Caco-2 (cell line): ENCODE measurements around the gene NANOS3. TPM values are rescaled to one million over a fixed set of nuclear protein-coding genes. Genes with fewer than 3 reads are reported as not detected.

Source experiments
- BruUV-seq: library from RNA; stranded (reverse); fragments of 400-500 nt; replicated peaks from 2 replicates; lab custom pipeline; 2021; lab: Mats Ljungman, UMichigan
- CTCF ChIA-PET: fragments of 300-600 bp; sonication (Branson Sonifier 250); formaldehyde crosslinking; loops from one replicate; lab custom pipeline; 2022; ENCODE audit warnings: antibody characterized with exemption; lab: Charles Lee
- POLR2A ChIA-PET: fragments of 300-600 bp; sonication (Branson Sonifier 250); formaldehyde crosslinking; loops from one replicate; lab custom pipeline; 2022; ENCODE audit warnings: antibody characterized with exemption; lab: Charles Lee
- DNase-seq, 2 experiments: peaks; one replicate each; pipeline versions ENCODE4 v3.0.0 to v3.0.0-alpha.2; 2020 to 2022
- H3K27me3 ChIP-seq: replicated peaks from 2 replicates; pipeline ENCODE4 v1.6.0; 2011; ENCODE audit warnings: low read length; ENCODE audit not compliant: control insufficient read depth, insufficient read depth
- H3K36me3 ChIP-seq: 2 replicates; pipeline ENCODE4 v1.5.1; 2011; ENCODE audit warnings: low read length; ENCODE audit not compliant: control insufficient read depth, insufficient read depth
- H3K4me1 ChIP-seq: fragments of 250-450 bp; sonication (Bioruptor Pico); 2 replicates; pipeline ENCODE4 v1.5.1; 2020; ENCODE audit warnings: mild to moderate bottlenecking
- H3K4me3 ChIP-seq: 2 replicates; pipeline ENCODE4 v1.5.1; 2011; ENCODE audit warnings: low read depth, mild to moderate bottlenecking, control low read depth, low read length
- H3K9me3 ChIP-seq: fragments of 250-450 bp; sonication (Bioruptor Pico); 2 replicates; pipeline ENCODE4 v1.5.1; 2020; ENCODE audit warnings: mild to moderate bottlenecking, moderate library complexity
- H3K27ac Mint-ChIP-seq: one replicate; pipeline ENCODE4 v1.8.0; 2022; ENCODE audit warnings: mixed read lengths; ENCODE audit not compliant: unreplicated experiment
- H3K27me3 Mint-ChIP-seq: one replicate; pipeline ENCODE4 v1.8.0; 2022; ENCODE audit warnings: mixed read lengths; ENCODE audit not compliant: insufficient read depth, unreplicated experiment
- H3K36me3 Mint-ChIP-seq: one replicate; pipeline ENCODE4 v1.8.0; 2022; ENCODE audit warnings: mild to moderate bottlenecking, mixed read lengths; ENCODE audit not compliant: insufficient read depth, unreplicated experiment
- H3K4me1 Mint-ChIP-seq: one replicate; pipeline ENCODE4 v1.8.0; 2022; ENCODE audit warnings: low read depth, mixed read lengths; ENCODE audit not compliant: unreplicated experiment
- H3K4me3 Mint-ChIP-seq: one replicate; pipeline ENCODE4 v1.8.0; 2022; ENCODE audit warnings: mild to moderate bottlenecking, moderate library complexity, mixed read lengths; ENCODE audit not compliant: unreplicated experiment
- H3K9me3 Mint-ChIP-seq: one replicate; pipeline ENCODE4 v1.8.0; 2022; ENCODE audit warnings: mixed read lengths; ENCODE audit not compliant: unreplicated experiment
- CTCF ChIP-seq, 2 experiments: fragments of 200-600 bp in 1 of 2; IDR thresholded peaks; 1 replicate in 1 of 2; 2 replicates in 1 of 2; pipeline versions ENCODE4 v1.5.1 to v1.8.0; 2011 to 2022; ENCODE audit warnings: antibody characterized with exemption in 1 of 2, control low read depth in 1 of 2, inconsistent platforms in 1 of 2, low read depth in 1 of 2, low read length in 1 of 2, mild to moderate bottlenecking in 1 of 2, moderate library complexity in 1 of 2; ENCODE audit not compliant: insufficient read depth in 1 of 2, severe bottlenecking in 1 of 2, unreplicated experiment in 1 of 2
- intact Hi-C: fragments of 100-400 bp; cut with micrococcal nuclease; formaldehyde crosslinking; loops from one replicate; pipeline ENCODE4 v1.10.0; 2022; ENCODE audit not compliant: unreplicated experiment
- total RNA-seq: library from RNA; stranded (reverse); gene quantifications from 2 replicates; pipeline ENCODE4 v1.2.3, GENCODE V29; 2022

The NANOS3 gene
- total RNA-seq, 1 experiment from 2014 or later = not detected

- no peaks in the 10 kb centered on the region for H3K9me3 ChIP-seq
- CTCF ChIA-PET = no interaction called here
- H3K4me3 ChIP-seq = no peak overlapping the region
- H3K27me3 ChIP-seq = no peaks in the 10 kb centered on the region
- TF ChIP-seq CTCF (IDR thresholded peaks at IDR 0.05; ENCODE audit: insufficient read depth in 1 of 2, low read depth in 1 of 2, low read length in 1 of 2, severe bottlenecking in 1 of 2, unreplicated experiment in 1 of 2) = no peak
- H3K27ac Mint-ChIP-seq = no peak overlapping the region
- POLR2A ChIA-PET = interaction anchor here (0.5 to 0.6 kb wide), 2 partner anchors 12 to 138 kb away, joined by 3 to 13 read pairs; no protein-coding TSS in a partner anchor
- no peaks in the 10 kb centered on the region for H3K27me3 Mint-ChIP-seq
- no peak for DNase-seq
- no TSS peak for BruUV-seq
- intact Hi-C loops = no loop called here
- peaks cover 37% of the 10 kb centered on the region for H3K4me1 ChIP-seq
- peaks cover under 1% of the 10 kb centered on the region for H3K36me3 Mint-ChIP-seq
- no peaks in the 10 kb centered on the region for H3K36me3 ChIP-seq
- H3K4me1 Mint-ChIP-seq = peaks cover 16% of the 10 kb centered on the region
- H3K4me3 Mint-ChIP-seq = no peak overlapping the region
- H3K9me3 Mint-ChIP-seq = no peaks in the 10 kb centered on the region
Observed at GRCh38 chr19:13856497-13856896, 20.4 kb upstream of the NANOS3 start.

GRCh38 chr19:13859361-13859880 is 17.5 kb upstream of the NANOS3 start:
- peaks cover 17% of the 10 kb centered on the region for H3K4me1 ChIP-seq
- DNase-seq = no peak
- peaks cover 24% of the 10 kb centered on the region for H3K4me1 Mint-ChIP-seq

More at GRCh38 chr19:13859361-13859880, 17.5 kb upstream of the NANOS3 start:
- no peaks in the 10 kb centered on the region for H3K9me3 ChIP-seq
- Mint-ChIP-seq H3K27ac (peak overlapping the region; percentile 95), H3K9me3 (no peaks in the 10 kb centered on the region), H3K27me3 (no peaks in the 10 kb centered on the region), H3K4me3 (no peak overlapping the region), H3K36me3 (peaks cover 8% of the 10 kb centered on the region)
- H3K36me3 ChIP-seq = no peaks in the 10 kb centered on the region
- BruUV-seq = no TSS peak
- CTCF ChIA-PET = no interaction called here
- no peak overlapping the region for H3K4me3 ChIP-seq
- intact Hi-C loops = no loop called here
- no peaks in the 10 kb centered on the region for H3K27me3 ChIP-seq
- POLR2A ChIA-PET = interaction anchor here (4.7 kb wide), 1 partner anchor 12 kb away, joined by 44 read pairs; no protein-coding TSS in a partner anchor
- no peak for TF ChIP-seq CTCF (IDR thresholded peaks at IDR 0.05; ENCODE audit: insufficient read depth in 1 of 2, low read depth in 1 of 2, low read length in 1 of 2, severe bottlenecking in 1 of 2, unreplicated experiment in 1 of 2)
